Hematopoietic multipotent progenitor cell (in vitro differentiated cells): Measurements from ENCODE around the gene CHST11. TPM values are rescaled to one million over a fixed set of nuclear protein-coding genes. Genes with fewer than 3 reads are reported as not detected.
"Not testable (repeated sequence)": the region's sequence is repeated elsewhere in the genome, so short reads cannot be mapped to it uniquely, and the experiment has no call there.

Experiments used
- DNase-seq, 3 donors: peaks; one replicate each; pipeline ENCODE4 v3.0.0-alpha.2; 2011 to 2015; ENCODE audit warnings: low read depth in 2 of 3, low spot score in 2 of 3
- total RNA-seq: library from RNA; depleted of rRNA; stranded (reverse); fragments of >200 nt; gene quantifications from one replicate; pipeline ENCODE4 v1.2.3, GENCODE V29; 2012

The CHST11 gene
- total RNA-seq, 1 donor: 264 TPM

- not testable (repeated sequence) for DNase-seq
These were observed 287.2 kb downstream of the CHST11 start for GRCh38 chr12:104743753-104744548.

GRCh38 chr12:104746467-104747088 is 289.8 kb downstream of the CHST11 start:
- no peak for DNase-seq

GRCh38 chr12:104747330-104747729 is 290.6 kb downstream of the CHST11 start:
- no peak for DNase-seq

GRCh38 chr12:104747955-104748354 is 291.2 kb downstream of the CHST11 start:
- no peak for DNase-seq

GRCh38 chr12:104748356-104748755 is 291.6 kb downstream of the CHST11 start:
- DNase-seq: no peak

GRCh38 chr12:104748790-104749189 is 292.0 kb downstream of the CHST11 start:
- no peak for DNase-seq

- DNase-seq: no peak
These were observed 292.8 kb downstream of the CHST11 start for GRCh38 chr12:104749545-104749944.

- peak in 2 of 3 donors; percentile 74 to 86 for DNase-seq
These were observed 293.3 kb downstream of the CHST11 start for GRCh38 chr12:104750061-104750460.

GRCh38 chr12:104751120-104751519 is 294.4 kb downstream of the CHST11 start:
- DNase-seq: no peak

GRCh38 chr12:104751594-104751993 is 294.8 kb downstream of the CHST11 start:
- no peak for DNase-seq

GRCh38 chr12:104752016-104752415 is 295.3 kb downstream of the CHST11 start:
- DNase-seq: no peak

GRCh38 chr12:104752881-104753280 is 296.1 kb downstream of the CHST11 start:
- no peak for DNase-seq

- DNase-seq: no peak
These were observed 300.2 kb downstream of the CHST11 start for GRCh38 chr12:104756901-104757300.

- DNase-seq: no peak
These were observed 302.0 kb downstream of the CHST11 start for GRCh38 chr12:104758771-104759170.

GRCh38 chr12:104761091-104761490 is 304.3 kb downstream of the CHST11 start:
- no peak for DNase-seq

- no peak for DNase-seq
These were observed 304.9 kb downstream of the CHST11 start for GRCh38 chr12:104761611-104762010.

GRCh38 chr12:104763168-104763805 is 306.5 kb downstream of the CHST11 start:
- DNase-seq: peak in 2 of 3 donors; percentile 53 to 57

- DNase-seq: peak in 1 of 3 donors; percentile 33
These were observed 307.7 kb downstream of the CHST11 start for GRCh38 chr12:104764225-104765091.

- DNase-seq: no peak
These were observed 310.5 kb downstream of the CHST11 start for GRCh38 chr12:104767261-104767660.

GRCh38 chr12:104768033-104768432 is 311.3 kb downstream of the CHST11 start:
- no peak for DNase-seq

- DNase-seq: no peak
These were observed 312.4 kb downstream of the CHST11 start for GRCh38 chr12:104769144-104769561.
